NCI-H1417 (cell line): ENCODE results near the gene TEK.
"Not testable (repeated sequence)": the region's sequence is repeated elsewhere in the genome, so short reads cannot be mapped to it uniquely, and the experiment has no call there.

ENCODE experiments used
- DNase-seq, 3 experiments: peaks; one replicate each; lab custom pipeline; 2025; lab: John Stamatoyannopoulos, UW

The TEK gene

DNA sequence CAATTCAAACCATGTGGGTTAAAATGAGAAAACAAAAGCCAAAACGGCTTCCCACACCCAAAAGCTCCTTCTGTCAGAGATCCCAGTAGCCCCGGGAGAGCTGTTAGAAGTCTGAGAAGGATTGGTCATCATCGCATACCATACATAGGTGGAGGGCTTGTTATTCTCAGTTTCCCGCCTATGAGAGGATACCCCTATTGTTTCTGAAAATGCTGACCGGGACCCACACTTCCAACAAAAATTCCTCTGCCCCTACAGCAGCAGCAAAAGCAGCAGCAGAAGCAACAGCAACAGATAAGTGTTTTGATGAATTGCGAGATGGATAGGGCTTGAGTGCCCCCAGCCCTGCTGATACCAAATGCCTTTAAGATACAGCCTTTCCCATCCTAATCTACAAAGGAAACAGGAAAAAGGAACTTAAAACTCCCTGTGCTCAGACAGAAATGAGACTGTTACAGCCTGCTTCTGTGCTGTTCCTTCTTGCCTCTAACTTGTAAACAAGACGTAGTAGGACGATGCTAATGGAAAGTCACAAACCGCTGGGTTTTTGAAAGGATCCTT lies at the start of gene TEK:
Gene TEK (plus strand): TSS at position 245 of the 561 bp plus-strand sequence. CDS start 366 bp downstream, outside the sequence.
- no peak for DNase-seq

GRCh38 chr9:27059412-27059811 lies 49.6 kb upstream of the TEK start:
- DNase-seq = no peak

DNA sequence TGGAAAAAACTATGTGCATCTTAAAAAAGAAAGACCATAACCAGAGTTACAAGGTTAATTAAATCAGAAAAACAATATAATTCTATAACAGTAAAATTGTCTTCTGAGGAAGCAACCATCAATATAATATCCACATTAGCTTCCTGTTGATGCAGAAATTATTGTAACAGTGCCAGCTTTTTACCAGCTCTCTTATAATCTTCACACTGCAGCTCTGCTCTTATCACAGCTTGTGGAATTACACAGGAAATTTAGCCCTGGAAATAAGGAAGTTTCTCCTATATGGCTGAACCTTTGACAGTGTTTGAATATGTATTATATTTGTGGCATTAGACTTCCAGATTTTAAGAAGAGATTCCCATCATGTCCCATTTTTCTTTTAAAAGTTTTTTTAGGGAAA lies 49.1 kb upstream of the TEK start:
- no peak for DNase-seq

DNA sequence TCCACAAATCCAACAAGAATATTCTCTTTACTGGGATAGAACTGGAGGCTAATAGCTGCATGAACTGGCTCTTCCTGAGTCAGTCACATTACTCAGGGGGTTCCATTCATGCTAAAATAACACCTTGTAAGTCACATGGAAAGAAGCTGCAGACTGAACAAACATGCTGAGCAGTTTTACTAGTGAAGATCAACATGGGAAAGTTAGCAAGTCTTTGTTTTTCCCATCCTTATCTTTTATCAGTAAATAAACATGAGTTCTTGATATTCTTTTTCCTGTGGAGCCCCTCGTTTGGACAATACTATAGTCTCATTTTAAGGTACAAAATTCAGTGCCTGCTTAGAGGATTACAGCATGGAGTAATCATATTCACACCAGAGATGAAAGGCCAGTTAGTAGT lies 43.7 kb upstream of the TEK start:
- DNase-seq = no peak

DNA sequence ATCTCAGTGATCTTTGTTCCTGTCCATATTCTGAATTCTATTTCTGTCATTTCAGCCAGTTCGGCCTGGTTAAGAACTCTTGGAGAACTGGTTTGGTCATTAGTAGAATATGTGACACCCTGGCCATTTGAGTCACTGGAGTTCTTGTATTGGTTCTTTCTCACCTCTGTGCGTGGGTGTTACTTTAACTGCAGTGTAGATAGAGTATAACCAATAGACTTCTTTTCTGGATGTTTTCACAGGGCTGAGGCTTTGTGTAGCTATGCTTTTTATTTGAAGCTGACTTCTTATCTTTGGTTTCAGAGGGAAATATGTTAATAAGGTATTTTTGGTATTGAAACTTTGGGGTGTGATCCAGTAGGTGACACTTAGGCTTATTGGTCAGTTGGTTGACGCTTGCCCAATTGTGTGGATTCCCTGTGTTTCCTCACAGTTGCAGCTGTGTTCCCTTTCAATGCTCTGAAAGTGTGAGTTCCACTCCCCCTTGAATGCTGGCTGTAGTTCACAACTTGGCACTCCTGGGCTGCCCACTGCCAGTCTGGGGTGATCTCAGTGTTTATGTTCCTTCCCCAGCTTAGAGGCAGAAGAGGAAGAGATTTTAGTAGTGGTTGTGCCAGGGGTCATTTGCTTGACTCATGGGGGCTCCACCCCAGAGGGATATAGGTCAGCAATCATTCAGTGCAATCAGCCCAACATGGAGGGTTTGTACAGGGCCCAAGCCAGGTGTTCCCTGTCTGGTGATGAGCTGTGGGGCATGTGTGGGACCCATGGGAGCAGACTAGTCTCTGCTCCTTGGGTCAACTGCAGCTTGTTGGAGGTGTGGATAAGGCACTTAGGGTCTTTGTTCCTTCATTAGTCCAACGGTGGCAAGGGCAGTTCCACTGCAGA lies 34.9 kb upstream of the TEK start:
- no peak for DNase-seq

DNA sequence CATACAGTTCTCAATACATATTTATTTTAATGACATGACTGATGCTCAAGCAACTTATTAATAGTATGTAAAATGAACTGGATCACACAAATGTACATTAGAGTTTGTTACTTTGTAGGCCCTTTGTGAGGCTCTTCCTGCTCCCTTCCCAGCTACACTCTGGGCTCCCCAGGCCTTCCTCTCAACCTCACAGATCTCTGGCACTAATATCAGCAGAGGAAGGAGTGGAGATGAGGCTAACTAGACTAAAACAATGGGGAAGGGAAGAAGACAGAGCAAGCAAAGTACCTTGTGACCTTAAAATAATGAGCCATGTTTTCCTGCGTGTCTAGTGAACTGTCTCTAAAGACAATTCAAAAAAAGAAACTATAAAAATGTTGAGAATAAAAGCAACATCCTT lies 30.3 kb upstream of the TEK start:
- DNase-seq = no peak

DNA sequence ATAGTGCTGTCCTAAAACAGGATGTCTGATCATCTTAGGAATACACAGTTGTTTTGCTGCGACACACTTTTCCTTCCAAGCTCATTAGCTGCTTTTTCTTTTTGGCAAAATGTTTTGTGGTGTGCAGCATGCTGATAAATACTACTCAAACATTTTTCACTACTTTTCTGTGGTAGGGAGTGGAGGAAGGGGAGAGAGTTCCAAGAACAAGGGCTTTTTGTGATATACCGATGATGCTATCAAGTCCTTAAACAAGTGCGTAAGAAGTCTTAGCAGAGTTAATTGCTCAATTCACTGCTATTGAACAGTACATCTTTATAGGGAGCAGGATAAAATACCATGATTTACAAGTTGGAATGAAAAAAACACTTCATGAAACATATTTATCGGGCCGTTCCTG lies 23.6 kb upstream of the TEK start:
- DNase-seq = no peak

- DNase-seq = no peak
Measured at GRCh38 chr9:27086818-27087680, 22.0 kb upstream of the TEK start.

DNA sequence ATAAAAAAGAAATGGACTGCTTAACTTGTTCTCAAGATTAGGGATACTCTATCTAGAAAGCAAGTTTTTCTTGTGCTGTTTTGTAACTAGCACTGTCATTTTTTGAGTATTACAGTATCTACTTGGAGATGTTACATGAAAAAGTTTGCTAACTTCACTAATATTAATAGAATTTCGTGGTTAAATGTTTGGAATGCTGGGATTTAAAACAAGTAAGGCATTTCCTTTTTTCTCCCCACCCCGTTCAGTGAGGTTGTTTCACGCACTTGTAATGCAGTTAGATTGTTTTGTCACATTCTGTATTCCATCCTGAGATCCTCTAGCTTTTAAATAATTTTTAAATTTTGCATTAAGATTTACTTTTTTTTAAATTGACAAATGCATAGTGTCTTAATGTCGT lies 20.0 kb upstream of the TEK start:
- DNase-seq = no peak

DNA sequence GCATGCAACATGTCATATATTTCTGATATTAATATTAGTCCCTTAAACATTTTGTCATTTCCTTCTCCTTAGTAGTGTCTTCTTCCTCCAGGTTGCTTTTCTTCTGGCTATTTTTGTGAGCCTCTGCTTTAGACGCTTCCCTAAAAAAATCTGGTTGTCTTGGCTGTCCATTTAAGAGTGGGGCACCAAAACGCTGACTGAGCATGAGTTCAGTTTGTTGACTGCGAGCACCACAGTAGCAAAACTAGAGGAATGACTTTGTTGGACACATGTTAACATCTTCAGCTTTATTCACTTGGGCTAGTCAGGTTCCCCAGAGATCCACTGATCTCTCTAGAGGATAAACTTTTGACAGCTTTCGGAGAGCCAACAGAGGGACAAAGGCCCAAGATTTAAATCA lies 19.3 kb upstream of the TEK start:
- DNase-seq = no peak

- no peak for DNase-seq
Measured at GRCh38 chr9:27090231-27090630, 18.8 kb upstream of the TEK start.

GRCh38 chr9:27090711-27091110 lies 18.3 kb upstream of the TEK start:
- no peak for DNase-seq

GRCh38 chr9:27092496-27092895 lies 16.5 kb upstream of the TEK start:
- DNase-seq = not testable (repeated sequence)

GRCh38 chr9:27093384-27094067 lies 15.5 kb upstream of the TEK start:
- DNase-seq = not testable (repeated sequence)

GRCh38 chr9:27094640-27095298 lies 14.3 kb upstream of the TEK start:
- DNase-seq = no peak

- no peak for DNase-seq
Measured at GRCh38 chr9:27107241-27107640, 1.8 kb upstream of the TEK start.

GRCh38 chr9:27109621-27110020 lies 596 bp downstream of the TEK start:
- DNase-seq = no peak

DNA sequence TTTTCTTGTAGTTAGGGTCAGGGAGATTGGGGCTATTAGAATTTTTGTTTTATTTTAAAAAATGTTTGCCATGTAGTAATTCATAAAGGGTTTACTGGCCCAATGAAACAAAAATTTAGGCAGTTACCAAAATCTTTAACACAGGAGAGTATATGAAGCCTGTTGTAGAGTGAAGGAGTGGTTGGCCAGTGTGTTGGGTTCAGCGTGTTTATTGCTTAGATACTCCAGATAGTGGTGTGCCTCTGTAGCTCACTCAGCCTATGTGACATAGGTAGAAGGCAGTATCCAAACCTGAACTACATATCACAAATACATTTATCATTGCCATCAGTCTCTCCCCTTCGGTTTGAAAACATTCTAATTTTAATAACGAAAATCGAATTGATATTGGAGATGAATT lies 1.2 kb downstream of the TEK start:
- no peak for DNase-seq

DNA sequence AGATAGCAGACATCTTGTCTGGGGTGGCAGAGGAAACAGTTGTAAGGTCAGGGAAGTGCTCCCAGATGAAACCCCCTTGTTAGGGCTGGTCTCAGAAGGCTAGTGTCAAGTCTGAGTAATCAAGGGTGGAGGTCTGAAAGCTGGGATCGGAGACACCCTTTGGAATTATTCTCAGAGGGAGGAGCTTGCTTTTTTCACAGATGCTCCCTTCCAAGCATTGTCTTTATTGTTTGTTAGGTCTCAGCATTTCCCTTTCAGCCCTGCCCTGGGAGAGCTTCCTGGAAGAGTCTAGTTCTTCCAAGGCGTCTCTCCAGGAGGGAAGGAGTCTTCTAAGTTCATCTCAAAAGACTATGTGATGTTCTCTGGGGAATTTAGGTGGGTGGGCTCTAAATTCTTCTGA lies 3.2 kb downstream of the TEK start:
- DNase-seq = no peak

GRCh38 chr9:27117489-27118135 lies 8.6 kb downstream of the TEK start:
- peak in 2 of 3 experiments; percentile 32 to 72 for DNase-seq

DNA sequence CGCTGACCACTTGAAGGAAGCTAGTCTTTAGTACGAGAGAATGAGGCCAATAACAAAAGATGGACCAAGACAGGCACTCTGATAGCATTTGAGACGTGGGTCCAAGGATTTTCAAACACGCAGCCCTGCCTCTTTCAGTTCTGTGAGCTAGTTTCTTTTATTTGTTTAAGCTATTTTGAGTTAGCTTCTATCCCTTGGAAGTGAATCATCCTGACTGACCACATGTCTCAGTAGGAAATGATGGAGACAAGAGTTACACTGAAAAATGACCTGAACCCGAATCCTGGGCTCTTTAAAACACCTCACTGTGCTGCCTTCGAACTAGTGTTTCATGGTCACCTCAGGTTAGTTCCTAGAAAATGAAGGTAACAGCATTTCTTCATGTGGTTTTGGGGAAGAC lies 9.9 kb downstream of the TEK start:
- no peak for DNase-seq
